Right ventricle myocardium superior (tissue), 1 donor: ENCODE data around the gene KRT25. TPM values are rescaled to one million over a fixed set of nuclear protein-coding genes. Genes with fewer than 3 reads are reported as not detected.
"Not testable (repeated sequence)": the region's sequence is repeated elsewhere in the genome, so short reads cannot be mapped to it uniquely, and the experiment has no call there.

ENCODE experiments used
- ATAC-seq: fragments of 200-7000 bp; cut with Tn5 transposase; one replicate; pipeline ENCODE4 v1.9.1; 2020; ENCODE audit warnings: mild to moderate bottlenecking; ENCODE audit not compliant: poor library complexity
- DNase-seq: peaks from one replicate; pipeline ENCODE4 v3.0.0-alpha.2; 2020
- intact Hi-C: fragments of 100-400 bp; cut with DNase I; formaldehyde crosslinking; loops from one replicate; pipeline ENCODE4 v1.11.2; 2022
- total RNA-seq: library from RNA; stranded (reverse); fragmentation: NEBNext Ultra II Directional; extraction: Animal tissue kit (Norgen Biotek cat#: 25700); gene quantifications from one replicate; pipeline ENCODE4 v1.2.1, GENCODE V29; 2021
- donor health status: DM: no; HTN: yes; CAD: no; lungs with severe emphysema.

Gene KRT25
- total RNA-seq, 1 donor from 2014 or later = not detected

- intact Hi-C loops = no loop called here
Measured at GRCh38 chr17:40765657-40766056, 10.5 kb upstream of the KRT25 start.

GRCh38 chr17:40763752-40764151, 8.6 kb upstream of the KRT25 start:
- no peak for DNase-seq
- ATAC-seq = no peak
- intact Hi-C loops = no loop called here

More at GRCh38 chr17:40765657-40766056, 10.5 kb upstream of the KRT25 start:
- DNase-seq (no peak), ATAC-seq (no peak)

- ATAC-seq = no peak
- intact Hi-C loops = no loop called here
Measured at GRCh38 chr17:40760105-40761016, 5.2 kb upstream of the KRT25 start.

GRCh38 chr17:40753804-40754203, 1.3 kb downstream of the KRT25 start:
- intact Hi-C loops = no loop called here
- DNase-seq (no peak), ATAC-seq (no peak)

More at GRCh38 chr17:40760105-40761016, 5.2 kb upstream of the KRT25 start:
- no peak for DNase-seq

- intact Hi-C loops = no loop called here
- DNase-seq = no peak
- ATAC-seq = no peak
Measured at GRCh38 chr17:40751065-40751464, 4.1 kb downstream of the KRT25 start.

- intact Hi-C loops = no loop called here
- no peak for ATAC-seq
Measured at GRCh38 chr17:40750391-40750790, 4.7 kb downstream of the KRT25 start.

GRCh38 chr17:40748666-40749065, 6.5 kb downstream of the KRT25 start:
- ATAC-seq, intact Hi-C loops, DNase-seq: not testable (repeated sequence)

More at GRCh38 chr17:40750391-40750790, 4.7 kb downstream of the KRT25 start:
- no peak for DNase-seq

- ATAC-seq (no peak), DNase-seq (no peak)
- intact Hi-C loops = no loop called here
Measured at GRCh38 chr17:40738553-40738952, 16.6 kb downstream of the KRT25 start.

- intact Hi-C loops = no loop called here
- DNase-seq (no peak), ATAC-seq (no peak)
Measured at GRCh38 chr17:40735016-40735415, 20.1 kb downstream of the KRT25 start.

GRCh38 chr17:40734018-40734417, 21.1 kb downstream of the KRT25 start:
- no peak for ATAC-seq
- intact Hi-C loops = no loop called here
- no peak for DNase-seq

- ATAC-seq = no peak
- no peak for DNase-seq
- intact Hi-C loops = no loop called here
Measured at GRCh38 chr17:40730970-40731369, 24.2 kb downstream of the KRT25 start.

GRCh38 chr17:40727447-40728231, 27.5 kb downstream of the KRT25 start:
- intact Hi-C loops = no loop called here
- no peak for DNase-seq
- ATAC-seq = no peak

GRCh38 chr17:40726919-40727318, 28.2 kb downstream of the KRT25 start:
- intact Hi-C loops = no loop called here
- no peak for DNase-seq
- ATAC-seq = no peak

GRCh38 chr17:40724656-40725055, 30.5 kb downstream of the KRT25 start:
- ATAC-seq (no peak), DNase-seq (no peak)
- intact Hi-C loops = no loop called here

- peak; percentile 58 for ATAC-seq
- intact Hi-C loops = no loop called here
- DNase-seq = no peak
Measured at GRCh38 chr17:40722241-40722640, 32.9 kb downstream of the KRT25 start.

GRCh38 chr17:40720899-40721298, 34.2 kb downstream of the KRT25 start:
- intact Hi-C loops = no loop called here
- ATAC-seq = no peak
- DNase-seq = no peak

GRCh38 chr17:40718930-40719329, 36.2 kb downstream of the KRT25 start:
- ATAC-seq (no peak), DNase-seq (no peak)
- intact Hi-C loops = no loop called here

GRCh38 chr17:40717776-40718175, 37.4 kb downstream of the KRT25 start:
- intact Hi-C loops = no loop called here
- ATAC-seq (no peak), DNase-seq (no peak)

- no peak for DNase-seq
- intact Hi-C loops = no loop called here
- ATAC-seq = no peak
Measured at GRCh38 chr17:40714473-40714872, 40.7 kb downstream of the KRT25 start.

- ATAC-seq (peak; percentile 77), DNase-seq (peak; percentile 65)
- intact Hi-C loops = no loop called here
Measured at GRCh38 chr17:40707745-40708144, 47.4 kb downstream of the KRT25 start.
